Esophagus (tissue), 2 donors: ENCODE results near the gene ZNF764. TPM values are rescaled to one million over a fixed set of nuclear protein-coding genes. Genes with fewer than 3 reads are reported as not detected.
"Not testable (repeated sequence)": the region's sequence is repeated elsewhere in the genome, so short reads cannot be mapped to it uniquely, and the experiment has no call there.

Source experiments
- H3K27ac ChIP-seq, 2 donors: one replicate each; pipeline ENCODE4 v1.5.1; 2013; ENCODE audit warnings: low read depth in 2 of 2, mild to moderate bottlenecking in 2 of 2, inconsistent platforms in 1 of 2, low read length in 1 of 2, moderate library complexity in 1 of 2
- H3K27me3 ChIP-seq, 2 donors: one replicate each; pipeline ENCODE4 v1.6.1; 2013; ENCODE audit warnings: low read length in 2 of 2, control low read depth in 1 of 2, mild to moderate bottlenecking in 1 of 2; ENCODE audit not compliant: insufficient read depth in 2 of 2, control insufficient read depth in 1 of 2
- H3K36me3 ChIP-seq, 2 donors: one replicate each; pipeline ENCODE4 v1.6.1; 2013; ENCODE audit warnings: low read length in 1 of 2; ENCODE audit not compliant: control insufficient read depth in 2 of 2, insufficient read depth in 2 of 2
- H3K4me1 ChIP-seq, 2 donors: one replicate each; pipeline ENCODE4 v1.6.1; 2013; ENCODE audit warnings: low read length in 1 of 2; ENCODE audit not compliant: control insufficient read depth in 2 of 2, insufficient read depth in 2 of 2
- H3K4me3 ChIP-seq, 2 donors: one replicate each; pipeline ENCODE4 v1.5.1; 2013; ENCODE audit warnings: low read length in 2 of 2, mild to moderate bottlenecking in 2 of 2, low read depth in 1 of 2, moderate library complexity in 1 of 2
- H3K9me3 ChIP-seq, 2 donors: one replicate each; pipeline ENCODE4 v1.6.1; 2013; ENCODE audit warnings: mild to moderate bottlenecking in 2 of 2, low read depth in 1 of 2, low read length in 1 of 2, moderate library complexity in 1 of 2; ENCODE audit not compliant: control insufficient read depth in 2 of 2, insufficient read depth in 1 of 2
- WGBS, 2 donors: extraction: QIAGEN DNeasy Blood & Tissue Kit; methylation state at CpG; one replicate each; pipeline ENCODE4 v1.1.7; 2013; 5-methylcytosine and 5-hydroxymethylcytosine counted together
- polyA plus RNA-seq, 2 donors: library from polyadenylated mRNA; stranded (reverse); fragments of 200-250 nt; gene quantifications; one replicate each; pipeline ENCODE4 v1.2.3, GENCODE V29; 2013
- donor health status: healthy with polysubstance abuse.
- donor health status: Bipolar disorder and iron deficiency.

The ZNF764 gene
- polyA plus RNA-seq, 2 donors: 2.7 to 3.1 TPM

DNA sequence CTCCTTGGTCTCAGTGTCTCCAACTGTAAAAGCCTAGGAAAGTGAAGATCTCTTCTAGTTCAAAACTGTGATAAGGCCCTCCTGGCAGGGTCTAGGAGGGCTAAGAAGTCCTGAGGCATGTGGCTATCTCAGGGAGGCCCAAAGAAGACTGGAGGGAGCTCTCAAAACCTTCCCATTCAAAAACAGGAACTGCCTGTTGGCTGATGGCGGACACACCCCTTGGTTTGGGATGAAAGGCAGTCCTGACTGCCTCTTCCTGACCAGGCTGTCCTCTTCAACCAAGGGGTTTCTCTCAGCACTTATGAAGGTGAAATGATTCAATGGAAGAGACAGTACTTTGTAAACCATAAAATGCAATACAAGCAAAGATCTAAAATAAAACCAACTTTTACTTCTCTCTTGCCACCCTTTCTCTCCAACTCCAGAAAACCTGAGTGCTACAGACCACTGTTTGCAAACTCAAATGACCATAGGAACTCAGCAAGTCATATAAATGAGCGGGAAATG lies 4.7 kb downstream of the ZNF764 start:
- Histone ChIP-seq H3K4me1 (peaks cover 3 to 5% of the 10 kb centered on the region in 2 donors), H3K36me3 (peaks cover 3 to 15% of the 10 kb centered on the region in 2 donors), H3K4me3 (no peak overlapping the region), H3K9me3 (no peaks in the 10 kb centered on the region), H3K27ac (no peak overlapping the region), H3K27me3 (no peaks in the 10 kb centered on the region)
- 83 to 88% methylated on average over 2 of the region's 2 CpGs for WGBS, 2 donors

- Histone ChIP-seq H3K36me3 (peaks cover 3 to 15% of the 10 kb centered on the region in 2 donors), H3K27ac (no peak overlapping the region), H3K9me3 (no peaks in the 10 kb centered on the region), H3K27me3 (no peaks in the 10 kb centered on the region), H3K4me3 (no peak overlapping the region), H3K4me1 (peaks cover 3 to 5% of the 10 kb centered on the region in 2 donors)
- 89 to 93% methylated on average over 4 of the region's 4 CpGs for WGBS, 2 donors
Measured at GRCh38 chr16:30552956-30553355, 5.2 kb downstream of the ZNF764 start.

GRCh38 chr16:30551781-30552180 lies 6.4 kb downstream of the ZNF764 start:
- no peak overlapping the region for H3K27ac ChIP-seq
- no peak overlapping the region for H3K4me3 ChIP-seq
- H3K4me1 ChIP-seq: peaks cover 3% of the 10 kb centered on the region in 2 donors
- H3K36me3 ChIP-seq: peaks cover 3 to 15% of the 10 kb centered on the region in 2 donors
- no peaks in the 10 kb centered on the region for H3K27me3 ChIP-seq
- H3K9me3 ChIP-seq: no peaks in the 10 kb centered on the region
- 57 to 63% methylated on average over 3 of the region's 3 CpGs for WGBS, 2 donors

DNA sequence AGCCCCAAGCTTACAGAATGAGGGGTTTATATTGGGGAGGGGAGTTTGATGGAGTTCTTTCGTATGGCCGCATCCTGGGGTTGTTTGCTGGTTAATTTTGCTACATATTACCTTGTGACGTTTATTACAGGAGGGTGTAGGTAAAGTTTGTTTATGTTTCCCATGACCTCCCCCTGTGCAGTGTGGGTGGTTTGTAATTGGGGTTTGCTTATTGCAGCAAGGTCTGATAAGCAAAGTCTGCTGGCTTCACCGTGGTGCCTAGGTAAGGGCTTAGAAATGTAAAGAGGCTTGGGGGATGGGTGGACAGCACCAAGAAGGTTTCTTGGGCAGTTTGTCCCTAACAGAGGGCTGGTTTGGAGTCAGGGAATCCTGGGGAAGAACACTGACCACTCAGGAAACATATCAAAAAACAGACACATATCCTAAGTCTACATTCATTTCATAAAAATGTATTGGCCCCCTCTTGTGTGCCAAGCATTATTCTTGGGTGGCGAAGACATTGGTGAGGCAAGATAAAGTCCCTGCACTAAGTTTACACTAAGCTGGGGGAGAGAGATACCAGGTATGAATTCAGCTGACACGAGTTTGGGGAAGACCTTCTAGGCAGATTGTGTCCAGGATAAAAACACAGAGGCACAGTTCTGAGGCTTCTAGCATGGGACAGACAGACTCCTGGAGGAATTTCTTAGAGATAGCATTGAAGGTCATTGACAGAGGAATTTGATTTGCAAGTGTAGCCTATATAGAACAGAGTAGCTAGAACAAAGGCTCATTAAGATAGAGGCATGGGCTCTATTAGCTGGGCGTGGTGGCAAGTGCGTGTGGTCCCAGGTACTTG lies 9.5 kb downstream of the ZNF764 start:
- H3K4me1 ChIP-seq: peaks cover 0 to 3% of the 10 kb centered on the region in 2 donors
- no peak overlapping the region for H3K4me3 ChIP-seq
- no peaks in the 10 kb centered on the region for H3K9me3 ChIP-seq
- peaks cover 0 to under 1% of the 10 kb centered on the region in 2 donors for H3K36me3 ChIP-seq
- no peaks in the 10 kb centered on the region for H3K27me3 ChIP-seq
- H3K27ac ChIP-seq: no peak overlapping the region
- 67 to 79% methylated on average over 8 of the region's 8 CpGs for WGBS, 2 donors

- WGBS, 2 donors: 84 to 89% methylated on average over 8 of the region's 8 CpGs
- no peaks in the 10 kb centered on the region for H3K4me1 ChIP-seq
- no peak overlapping the region for H3K27ac ChIP-seq
- no peaks in the 10 kb centered on the region for H3K27me3 ChIP-seq
- no peaks in the 10 kb centered on the region for H3K9me3 ChIP-seq
- H3K36me3 ChIP-seq: no peaks in the 10 kb centered on the region
- no peak overlapping the region for H3K4me3 ChIP-seq
Measured at GRCh38 chr16:30546115-30546514, 12.1 kb downstream of the ZNF764 start.

DNA sequence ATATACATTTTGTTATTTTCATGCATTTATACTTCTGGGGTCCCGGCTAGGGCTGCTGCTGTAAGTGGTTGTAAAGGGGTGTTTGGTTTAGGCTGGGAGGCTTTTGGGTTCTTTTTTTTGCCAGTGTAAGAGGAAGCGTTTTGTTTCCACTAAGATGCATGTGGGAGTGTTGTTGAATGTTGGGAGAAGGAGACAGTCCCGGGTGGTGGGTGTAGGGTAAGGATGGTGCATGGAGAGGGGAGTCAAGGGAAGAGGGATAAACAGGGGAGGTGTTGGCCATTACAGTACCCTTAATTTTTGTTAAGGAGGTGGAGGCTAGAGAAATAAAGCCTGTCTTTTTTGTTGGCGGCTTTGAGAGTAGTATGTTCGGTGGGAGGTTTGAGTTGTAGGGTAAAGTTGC lies 15.1 kb downstream of the ZNF764 start:
- 83 to 85% methylated on average over 5 of the region's 5 CpGs for WGBS, 2 donors
- Histone ChIP-seq H3K4me3 (no peak overlapping the region), H3K27ac (no peak overlapping the region), H3K36me3 (no peaks in the 10 kb centered on the region), H3K27me3 (no peaks in the 10 kb centered on the region), H3K9me3 (no peaks in the 10 kb centered on the region), H3K4me1 (no peaks in the 10 kb centered on the region)

DNA sequence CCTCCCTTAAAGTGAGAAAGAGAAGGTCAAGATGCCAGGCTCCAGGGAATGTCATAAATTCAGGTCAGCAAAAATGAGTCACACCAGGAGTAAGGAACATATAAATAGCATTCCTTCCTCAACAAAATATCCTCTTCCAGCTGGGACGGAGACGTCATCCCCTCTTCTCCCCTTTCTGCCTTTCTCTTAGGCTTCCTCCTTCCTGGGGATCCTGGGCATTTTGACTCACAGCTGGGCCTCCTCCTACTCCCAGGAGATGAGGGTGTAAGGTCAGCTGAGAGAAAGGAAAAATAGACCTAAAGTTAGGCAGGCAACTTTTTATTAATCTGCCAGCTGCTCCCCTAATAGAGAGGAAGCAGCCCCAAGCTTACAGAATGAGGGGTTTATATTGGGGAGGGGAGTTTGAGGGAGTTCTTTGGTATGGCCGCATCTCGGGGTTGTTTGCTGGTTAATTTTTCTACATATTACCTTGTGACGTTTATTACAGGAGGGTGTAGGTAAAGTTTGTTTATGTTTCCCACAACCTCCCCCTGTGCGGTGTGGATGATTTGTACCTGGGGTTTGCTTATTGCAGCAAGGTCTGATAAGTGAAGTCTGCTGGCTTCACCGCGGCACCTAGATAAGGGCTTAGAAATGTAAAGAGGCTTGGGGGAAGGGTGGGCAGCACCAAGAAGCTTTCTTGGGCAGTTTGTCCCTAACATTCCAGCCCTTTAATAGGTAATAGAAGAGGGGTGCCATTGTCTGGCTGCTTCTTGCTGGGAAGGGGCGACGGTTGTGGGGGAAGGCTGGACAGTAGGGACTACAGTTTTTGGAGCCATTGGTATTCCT lies 16.5 kb downstream of the ZNF764 start:
- H3K27me3 ChIP-seq: no peaks in the 10 kb centered on the region
- no peak overlapping the region for H3K4me3 ChIP-seq
- no peaks in the 10 kb centered on the region for H3K36me3 ChIP-seq
- H3K9me3 ChIP-seq: no peaks in the 10 kb centered on the region
- 59 to 75% methylated on average over 10 of the region's 10 CpGs for WGBS, 2 donors
- no peaks in the 10 kb centered on the region for H3K4me1 ChIP-seq
- H3K27ac ChIP-seq: no peak overlapping the region

DNA sequence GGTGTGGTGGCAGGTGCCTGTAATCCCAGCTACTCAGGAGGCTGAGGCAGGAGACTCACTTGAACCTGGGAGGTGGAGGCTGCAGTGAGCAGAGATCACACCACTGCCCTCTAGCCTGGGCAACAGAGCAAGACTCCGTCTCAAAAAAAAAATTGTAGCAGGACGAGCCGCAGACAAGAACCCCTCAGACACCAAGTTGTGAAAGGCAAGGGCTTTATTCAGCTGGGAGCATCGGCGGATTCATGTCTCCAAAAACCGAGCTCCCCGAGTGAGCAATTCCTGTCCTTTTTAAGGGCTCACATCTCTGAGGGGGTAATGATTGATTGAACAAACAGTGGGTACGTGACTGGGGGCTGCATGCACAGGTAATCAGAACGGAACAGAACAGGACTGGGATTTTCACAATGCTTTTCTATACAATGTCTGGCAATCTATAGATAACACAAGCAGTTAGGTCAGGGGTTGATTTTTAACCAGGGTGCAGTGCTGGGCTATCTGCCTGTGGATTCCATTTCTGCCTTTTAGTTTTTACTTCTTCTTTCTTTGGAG lies 17.2 kb downstream of the ZNF764 start:
- 61 to 82% methylated on average over 9 of the region's 9 CpGs for WGBS, 2 donors
- not testable (repeated sequence) for H3K27me3 ChIP-seq, H3K4me3 ChIP-seq, H3K36me3 ChIP-seq, H3K4me1 ChIP-seq, H3K27ac ChIP-seq, H3K9me3 ChIP-seq

GRCh38 chr16:30539986-30540526 lies 18.1 kb downstream of the ZNF764 start:
- not testable (repeated sequence) for H3K4me3 ChIP-seq, H3K4me1 ChIP-seq, H3K9me3 ChIP-seq, H3K36me3 ChIP-seq, H3K27me3 ChIP-seq, H3K27ac ChIP-seq
- WGBS, 2 donors: 85 to 88% methylated on average over 13 of the region's 13 CpGs
